GM19025 (cell line): Measurements from ENCODE around the gene SNX8.

Experiments used
- ATAC-seq: cut with Tn5 transposase; IDR thresholded peaks from one replicate; pipeline ENCODE4 v1.9.1; 2021; ENCODE audit warnings: mild to moderate bottlenecking, low read depth, moderate library complexity; ENCODE audit not compliant: unreplicated experiment

Gene SNX8

GRCh38 chr7:2209146-2209960 is 104.9 kb downstream of the SNX8 start:
- ATAC-seq, result peak; percentile 73

GRCh38 chr7:2208712-2209111 is 105.5 kb downstream of the SNX8 start:
- no peak for ATAC-seq

- ATAC-seq, result no peak
These were observed 109.0 kb downstream of the SNX8 start for GRCh38 chr7:2205036-2205780.

- no peak for ATAC-seq
These were observed 109.8 kb downstream of the SNX8 start for GRCh38 chr7:2204446-2204845.

GRCh38 chr7:2203766-2204300 is 110.4 kb downstream of the SNX8 start:
- no peak for ATAC-seq

- no peak for ATAC-seq
These were observed 111.1 kb downstream of the SNX8 start for GRCh38 chr7:2202901-2203765.

- ATAC-seq, result no peak
These were observed 111.9 kb downstream of the SNX8 start for GRCh38 chr7:2202361-2202761.
